ENCODE results near the gene PDE4B. TPM values are rescaled to one million over a fixed set of nuclear protein-coding genes. Genes with fewer than 3 reads are reported as not detected.

The PDE4B gene
- polyA plus RNA-seq, 2 of the 4 experiments (the other 2 are of a cell fraction): 20.2 to 56.8 TPM

GRCh38 chr1:65757531-65757930, 35.2 kb upstream of the PDE4B start:
- POLR2A ChIA-PET: no interaction called here
- TF ChIP-seq RNF2 (IDR thresholded peaks at IDR 0.05; ENCODE audit: borderline replicate concordance, low read depth): no peak
- no peak for TF ChIP-seq KDM5A (IDR thresholded peaks at IDR 0.05)
- TF ChIP-seq NPAS2 (CRISPR knock-in tag; IDR thresholded peaks at IDR 0.05; ENCODE audit: borderline replicate concordance): no peak
- TF ChIP-seq HOXA7 (CRISPR knock-in tag; IDR thresholded peaks at IDR 0.05): no peak
- no peak for TF ChIP-seq ZFP36 (IDR thresholded peaks at IDR 0.05; ENCODE audit: borderline replicate concordance, partially characterized antibody)
- TF ChIP-seq POLR2AphosphoS2 (conservative IDR thresholded peaks at IDR 0.05; ENCODE audit: low read length): no peak
- no peak for TF ChIP-seq CHD4 (IDR thresholded peaks at IDR 0.05; ENCODE audit: borderline replicate concordance)
- no peak for TF ChIP-seq NR3C1 (IDR thresholded peaks at IDR 0.05)
- TF ChIP-seq JUN (IDR thresholded peaks at IDR 0.05): no peak
- no peak for TF ChIP-seq FOSL2 (IDR thresholded peaks at IDR 0.05)
- no peak for TF ChIP-seq FOSL2 (CRISPR knock-in tag; IDR thresholded peaks at IDR 0.05)
- no peak for TF ChIP-seq BHLHE40 (IDR thresholded peaks at IDR 0.05; ENCODE audit: low read depth, low read length)
- no peak for TF ChIP-seq HEYL (CRISPR knock-in tag; IDR thresholded peaks at IDR 0.05)
- TF ChIP-seq POLR2A (IDR thresholded peaks at IDR 0.05; ENCODE audit: low read length): no peak
- no peak for TF ChIP-seq BCL3 (IDR thresholded peaks at IDR 0.05)
- TF ChIP-seq JUNB (IDR thresholded peaks at IDR 0.05): no peak
- Histone ChIP-seq H3K4me2 (no peak overlapping the region), H3K27ac (no peak overlapping the region), H3K9me3 (no peaks in the 10 kb centered on the region), H3K4me3 (no peak overlapping the region), H3K4me1 (no peaks in the 10 kb centered on the region)
- 83% methylated on average over 1 of the region's 1 CpG for WGBS (ENCODE audit: missing lambda C conversion rate)
- CTCF ChIA-PET: no interaction called here
- DNase-seq (ENCODE audit: low read depth in 1 of 2, low spot score in 1 of 2): no peak
- no peak for ATAC-seq
- no peak for FAIRE-seq

- ATAC-seq (no peak), FAIRE-seq (no peak)
- no peak overlapping the region for H3K27ac ChIP-seq
Observed at GRCh38 chr1:65758128-65758527, 34.6 kb upstream of the PDE4B start.

GRCh38 chr1:65759516-65759915, 33.2 kb upstream of the PDE4B start:
- CTCF ChIA-PET: no interaction called here
- no peak overlapping the region for H3K4me2 ChIP-seq
- no peaks in the 10 kb centered on the region for H3K9me3 ChIP-seq
- TF ChIP-seq ATOH8 (CRISPR knock-in tag; IDR thresholded peaks at IDR 0.05; ENCODE audit: low read depth) (no peak), CHD2 (IDR thresholded peaks at IDR 0.05; ENCODE audit: low read length, partially characterized antibody) (no peak), CBX8 (IDR thresholded peaks at IDR 0.05) (no peak), FOSB (CRISPR knock-in tag; IDR thresholded peaks at IDR 0.05) (no peak), JUN (IDR thresholded peaks at IDR 0.05) (no peak), HOXB13 (CRISPR knock-in tag; IDR thresholded peaks at IDR 0.05; ENCODE audit: low read depth) (no peak), FOXS1 (CRISPR knock-in tag; IDR thresholded peaks at IDR 0.05) (no peak)
- H3K4me3 ChIP-seq: no peak overlapping the region
- DNase-seq (ENCODE audit: low read depth in 1 of 2, low spot score in 1 of 2) (no peak), ATAC-seq (no peak), FAIRE-seq (no peak)
- H3K4me1 ChIP-seq: no peaks in the 10 kb centered on the region
- POLR2A ChIA-PET: no interaction called here
- H3K27ac ChIP-seq: no peak overlapping the region
- 11% methylated on average over 1 of the region's 1 CpG for WGBS (ENCODE audit: missing lambda C conversion rate)

More at GRCh38 chr1:65758128-65758527, 34.6 kb upstream of the PDE4B start:
- Histone ChIP-seq H3K4me2 (no peak overlapping the region), H3K4me3 (no peak overlapping the region), H3K9me3 (no peaks in the 10 kb centered on the region), H3K4me1 (no peaks in the 10 kb centered on the region)
- POLR2A ChIA-PET: no interaction called here
- DNase-seq (ENCODE audit: low read depth in 1 of 2, low spot score in 1 of 2): no peak
- TF ChIP-seq RNF2 (IDR thresholded peaks at IDR 0.05; ENCODE audit: borderline replicate concordance, low read depth): no peak
- no peak for TF ChIP-seq SMC3 (IDR thresholded peaks at IDR 0.05)
- no peak for TF ChIP-seq JUN (IDR thresholded peaks at IDR 0.05)
- no peak for TF ChIP-seq CBX2 (IDR thresholded peaks at IDR 0.05; ENCODE audit: borderline replicate concordance, low read depth)
- TF ChIP-seq EHMT2 (IDR thresholded peaks at IDR 0.05; ENCODE audit: low read depth): no peak
- TF ChIP-seq ELK1 (IDR thresholded peaks at IDR 0.05; ENCODE audit: low read depth, low read length): no peak
- TF ChIP-seq RAD21 (conservative IDR thresholded peaks at IDR 0.05 in 1 of 2, IDR thresholded peaks at IDR 0.05 in 1 of 2): no peak
- TF ChIP-seq POLR2AphosphoS2 (conservative IDR thresholded peaks at IDR 0.05; ENCODE audit: low read length): no peak
- no peak for TF ChIP-seq TP53 (CRISPR knock-in tag; IDR thresholded peaks at IDR 0.05)
- CTCF ChIA-PET: no interaction called here

All from A549 (cell line).